NCI-H510A (cell line): ENCODE results near the gene USP48.
"Not testable (repeated sequence)": the region's sequence is repeated elsewhere in the genome, so short reads cannot be mapped to it uniquely, and the experiment has no call there.

Experiments
- DNase-seq: peaks from one replicate; lab custom pipeline; 2025; lab: John Stamatoyannopoulos, UW

Gene USP48

DNA sequence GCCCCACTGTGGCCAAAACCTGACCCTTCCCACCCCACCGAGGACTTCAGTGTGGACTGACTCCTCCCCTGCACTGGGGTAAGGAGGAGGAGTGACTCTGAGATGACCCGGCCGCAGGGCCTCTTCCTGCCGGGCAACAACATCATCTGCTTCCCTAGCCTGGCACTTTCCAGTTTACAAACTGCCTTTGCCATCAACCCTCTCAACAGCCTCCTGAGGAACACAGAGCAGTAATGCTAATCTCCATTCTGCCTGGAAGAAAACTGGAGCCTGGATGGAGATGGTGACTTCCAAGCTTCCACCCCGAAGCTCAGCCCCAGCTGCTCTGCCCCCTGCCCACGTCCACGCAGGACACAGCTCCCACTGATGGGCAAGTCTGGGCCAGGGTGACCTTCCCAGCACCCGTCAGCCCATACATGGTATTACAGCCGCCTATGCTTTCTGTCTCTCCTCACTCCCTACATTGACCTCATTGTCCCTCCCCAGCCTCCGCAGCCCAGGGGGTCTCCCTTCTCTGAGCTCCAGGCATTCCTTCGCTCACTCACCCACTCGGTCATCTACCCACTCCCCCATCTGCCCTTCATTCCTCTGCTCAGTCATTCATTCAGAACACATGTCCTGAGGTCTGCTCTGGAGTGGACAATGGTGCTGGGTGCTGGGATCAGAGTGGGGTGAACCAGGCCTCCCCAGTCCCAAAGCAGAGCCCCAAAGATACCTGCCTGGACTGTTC is 148.0 kb downstream of the USP48 start:
- no peak for DNase-seq

DNA sequence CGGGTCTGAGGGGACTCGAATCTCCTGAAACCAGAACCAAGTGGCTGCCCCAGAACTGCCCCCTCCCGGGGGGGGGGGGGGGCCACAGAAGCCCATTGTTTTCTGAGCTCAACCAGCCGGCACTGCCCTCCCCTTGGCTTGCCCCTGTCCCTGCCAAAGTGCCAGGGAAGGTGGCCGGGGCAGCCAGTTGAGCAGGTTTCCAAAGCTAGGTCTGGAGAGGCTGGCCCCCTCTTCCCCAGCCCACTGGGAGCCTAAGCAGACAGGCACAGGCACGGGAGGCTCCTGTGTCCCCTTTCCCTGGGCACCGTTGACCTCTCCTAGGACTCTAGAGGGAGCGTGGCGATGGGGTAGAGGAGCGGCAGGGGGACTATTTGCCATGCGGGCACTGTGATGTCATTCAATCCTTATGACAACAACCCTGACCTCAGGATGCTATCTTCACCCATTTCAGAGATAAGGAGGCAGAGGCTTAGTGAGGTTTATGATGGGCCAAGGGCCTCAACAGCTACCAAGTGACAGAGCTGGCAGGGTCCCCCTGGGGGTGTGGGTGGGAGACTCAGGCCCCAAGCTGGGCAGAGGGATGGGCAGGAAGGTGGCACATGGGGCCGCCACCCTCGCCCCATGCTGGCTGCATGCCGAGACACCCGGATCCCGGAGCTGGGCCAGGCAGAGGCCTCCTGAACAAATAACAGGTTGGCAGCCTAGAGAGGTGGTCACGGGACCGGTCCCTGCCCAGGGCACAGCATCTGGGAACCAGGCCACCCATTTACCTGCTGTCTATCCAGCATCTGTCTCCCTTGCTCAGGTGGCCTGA is 148.8 kb downstream of the USP48 start:
- no peak for DNase-seq

GRCh38 chr1:21633141-21633755 is 149.7 kb downstream of the USP48 start:
- no peak for DNase-seq

- DNase-seq = no peak
Measured at GRCh38 chr1:21631944-21632887, 150.7 kb downstream of the USP48 start.

GRCh38 chr1:21631590-21631943 is 151.4 kb downstream of the USP48 start:
- not testable (repeated sequence) for DNase-seq

DNA sequence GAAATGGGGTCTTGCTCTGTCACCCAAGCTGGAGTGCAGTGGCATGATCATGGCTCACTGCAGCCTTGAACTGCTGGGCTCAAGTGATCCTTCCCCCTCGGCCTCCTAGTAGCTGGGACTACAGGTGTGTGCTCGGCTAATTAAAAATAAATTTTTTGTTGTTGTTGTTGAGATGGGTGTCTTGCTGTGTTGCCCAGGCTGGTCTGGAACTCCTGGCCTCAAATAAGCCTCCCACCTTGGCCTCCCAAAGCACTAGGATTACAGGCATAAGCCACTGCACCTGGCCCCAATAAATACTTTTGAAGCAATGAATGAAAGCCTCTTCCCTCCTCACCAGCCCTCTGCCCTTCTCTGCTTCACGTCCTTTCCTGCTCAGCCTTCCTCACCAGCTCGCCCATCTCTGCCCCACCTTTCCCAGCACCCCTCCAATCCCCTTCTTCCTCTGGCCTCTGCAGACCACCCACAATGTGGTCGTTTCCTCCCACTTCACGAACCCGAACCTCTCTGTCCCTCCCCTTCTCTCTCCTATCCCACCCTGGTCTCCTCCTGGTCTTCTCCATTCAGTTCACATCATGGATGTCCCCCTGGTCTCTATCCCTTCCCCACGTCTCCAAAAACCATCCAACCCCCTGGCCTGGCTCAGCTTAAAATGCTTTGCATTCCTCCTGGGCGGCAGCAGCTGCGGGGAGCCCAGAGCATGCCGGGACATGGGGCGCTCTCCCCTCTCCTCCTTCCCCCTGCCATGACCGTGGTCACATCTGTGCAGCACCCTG is 152.2 kb downstream of the USP48 start:
- DNase-seq = no peak

DNA sequence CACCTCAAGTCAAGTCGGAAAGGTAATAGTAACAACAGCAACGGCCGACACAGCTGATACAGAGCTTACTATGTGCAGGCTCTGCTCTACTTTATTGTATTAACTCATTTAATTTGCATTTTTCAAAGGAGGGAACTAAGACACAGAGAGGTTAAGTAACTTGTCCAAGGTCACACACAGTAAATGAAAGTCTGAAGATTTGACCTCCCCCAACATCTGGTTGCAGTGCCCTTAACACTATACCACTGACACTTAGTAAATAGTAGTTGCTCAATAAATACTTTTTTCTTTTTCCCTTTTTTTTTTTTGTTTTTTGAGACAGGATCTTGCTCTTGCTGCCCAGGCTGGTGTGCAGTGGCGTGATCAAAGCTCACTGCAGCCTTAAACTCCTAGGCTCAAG is 153.0 kb downstream of the USP48 start:
- DNase-seq = no peak

GRCh38 chr1:21628798-21629393 is 154.1 kb downstream of the USP48 start:
- DNase-seq = no peak
